NCI-H1105 treated with DMSO at 0.1 percent for 48 hours (cell line): ENCODE results near the gene CNTNAP2.
"Not testable (repeated sequence)": the region's sequence is repeated elsewhere in the genome, so short reads cannot be mapped to it uniquely, and the experiment has no call there.

ENCODE experiments used
- DNase-seq: peaks from one replicate; lab custom pipeline; 2025; lab: John Stamatoyannopoulos, UW

The CNTNAP2 gene

DNA sequence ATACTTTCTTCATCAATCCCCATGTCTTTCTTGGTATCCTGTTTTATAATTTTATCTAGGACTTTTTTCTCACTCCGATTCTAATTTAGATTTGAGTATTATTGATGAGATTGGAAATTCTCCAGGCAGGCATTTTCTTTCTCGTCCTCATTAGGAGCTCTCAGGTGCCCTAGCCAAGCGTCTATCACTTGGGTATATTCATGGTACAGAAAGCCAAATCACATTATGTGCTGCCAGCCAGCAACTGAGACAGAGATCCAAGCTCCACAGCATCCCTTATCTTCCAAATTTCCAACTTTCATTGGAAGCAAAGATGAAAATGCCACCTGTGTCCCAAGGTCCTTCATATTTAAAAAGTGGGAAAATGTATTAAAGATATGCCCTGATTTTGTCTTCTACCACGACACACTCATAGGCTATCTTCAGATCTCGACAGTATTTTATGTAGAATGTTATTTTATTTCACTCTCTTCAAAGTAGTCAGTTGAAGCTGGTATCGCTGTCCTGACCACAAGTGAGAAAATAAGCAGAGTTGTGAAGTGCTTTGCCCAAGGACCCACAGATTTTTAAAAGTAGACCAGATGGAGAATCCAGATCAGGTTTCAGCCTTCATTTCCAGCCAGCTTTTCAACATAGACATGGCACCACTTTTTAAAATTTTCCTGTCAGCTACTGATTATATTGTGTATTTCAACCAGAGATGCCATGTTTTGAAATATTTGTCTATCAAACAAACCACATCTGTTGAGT, 773.4 kb downstream of the CNTNAP2 start:
- DNase-seq = no peak

DNA sequence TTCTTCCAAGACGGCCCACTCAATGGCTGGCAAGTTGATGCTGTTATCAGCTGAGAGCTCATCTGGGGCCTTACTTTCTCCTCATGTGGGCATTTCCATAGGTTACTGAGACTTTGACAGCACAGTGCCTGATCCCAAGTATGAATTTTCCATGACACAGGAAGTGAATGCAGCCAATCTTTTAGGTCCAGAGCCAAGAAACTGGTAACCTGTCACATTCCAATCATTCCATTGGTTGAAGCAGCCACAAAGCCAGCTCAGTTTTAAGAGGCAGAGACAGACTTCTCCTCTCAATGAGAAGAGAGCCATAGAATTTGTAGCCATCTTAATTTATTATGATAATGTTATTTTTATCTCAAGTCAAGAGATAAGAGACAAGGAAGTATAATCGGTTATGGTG, 775.5 kb downstream of the CNTNAP2 start:
- no peak for DNase-seq

DNA sequence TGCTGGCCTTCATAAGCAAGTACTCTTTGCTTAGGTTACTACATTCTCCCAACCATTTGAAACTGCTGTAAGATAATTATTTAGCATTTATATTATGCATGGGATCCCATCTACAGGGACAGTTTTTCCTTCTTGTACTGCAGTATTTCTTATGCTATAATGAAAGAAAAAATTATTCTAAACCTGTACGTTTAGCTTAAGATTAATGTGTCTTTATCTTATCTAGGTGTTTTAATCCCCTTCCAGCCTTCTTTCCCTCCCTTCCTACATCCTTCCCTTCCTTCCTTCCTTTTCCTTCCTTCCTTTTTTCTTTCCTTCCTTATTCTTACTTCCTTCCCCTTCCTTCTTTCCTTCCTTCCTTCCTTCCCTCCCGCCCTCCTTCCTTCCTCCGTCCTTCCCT, 778.3 kb downstream of the CNTNAP2 start:
- DNase-seq = no peak

DNA sequence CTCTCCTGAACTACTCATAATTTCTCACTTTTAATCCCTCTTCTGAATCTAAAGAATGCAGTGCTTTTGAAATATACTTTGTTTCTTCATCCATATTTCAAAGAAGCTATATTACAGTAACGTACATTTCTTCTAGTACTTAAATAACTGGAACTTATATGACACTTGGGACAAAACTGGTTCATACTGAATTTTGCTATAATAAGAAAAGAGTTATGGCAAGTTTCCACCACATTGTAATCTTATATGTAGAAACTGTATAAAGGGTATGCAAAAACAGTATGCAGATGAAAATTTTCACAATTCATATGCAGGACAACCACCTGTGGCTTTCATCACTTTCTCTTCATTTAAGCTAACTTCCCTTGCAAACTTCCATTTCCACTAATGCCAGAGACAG, 785.7 kb downstream of the CNTNAP2 start:
- DNase-seq = no peak

DNA sequence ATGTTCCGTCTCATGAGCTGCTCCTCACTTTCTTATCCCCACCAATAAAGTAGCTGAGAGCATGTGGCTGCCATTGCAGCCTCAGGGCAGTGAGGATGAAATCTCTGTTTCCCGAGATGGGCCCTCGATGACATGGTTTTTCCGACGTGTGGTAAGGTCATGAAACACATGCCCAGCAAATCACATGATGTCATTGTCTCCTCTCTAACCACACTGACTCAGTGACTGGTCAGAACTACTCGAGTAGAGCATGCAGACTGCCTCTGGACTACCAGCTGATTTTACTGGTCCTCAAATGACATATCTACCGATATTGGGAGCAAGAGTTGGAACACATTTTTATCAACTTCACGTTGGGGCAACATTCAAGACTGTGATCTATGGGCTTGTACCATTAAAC, 786.1 kb downstream of the CNTNAP2 start:
- no peak for DNase-seq

DNA sequence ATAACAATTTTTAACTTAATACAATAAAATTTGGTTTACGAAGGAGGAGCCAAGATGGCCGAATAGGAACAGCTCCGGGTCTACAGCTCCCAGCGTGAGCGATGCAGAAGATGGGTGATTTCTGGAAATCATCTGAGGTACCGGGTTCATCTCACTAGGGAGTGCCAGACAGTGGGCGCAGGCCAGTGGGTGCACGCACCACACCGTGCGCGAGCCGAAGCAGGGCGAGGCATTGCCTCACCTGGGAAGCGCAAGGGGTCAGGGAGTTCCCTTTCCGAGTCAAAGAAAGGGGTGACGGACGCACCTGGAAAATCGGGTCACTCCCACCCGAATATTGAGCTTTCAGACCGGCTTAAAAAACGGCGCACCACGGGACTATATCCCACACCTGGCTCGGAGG, 789.1 kb downstream of the CNTNAP2 start:
- not testable (repeated sequence) for DNase-seq

DNA sequence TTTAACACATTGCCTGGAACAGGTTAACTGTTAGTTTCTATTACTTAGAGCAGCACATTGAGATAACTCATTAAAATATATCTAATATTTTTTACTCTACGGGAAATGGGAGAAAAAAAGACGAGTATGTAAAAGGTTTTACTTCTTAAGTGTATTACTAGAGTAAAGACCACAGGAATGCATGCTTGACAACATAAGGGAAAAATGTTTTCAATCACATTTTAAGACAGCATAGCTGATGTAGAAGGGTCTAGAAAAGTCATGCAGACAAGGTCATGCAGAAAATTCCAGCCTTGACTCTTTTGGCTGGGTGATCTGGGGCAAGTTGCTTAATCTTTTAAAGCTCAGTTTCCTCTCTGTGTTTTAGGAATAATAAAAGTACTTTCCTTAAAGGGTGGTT, 806.2 kb downstream of the CNTNAP2 start:
- no peak for DNase-seq

DNA sequence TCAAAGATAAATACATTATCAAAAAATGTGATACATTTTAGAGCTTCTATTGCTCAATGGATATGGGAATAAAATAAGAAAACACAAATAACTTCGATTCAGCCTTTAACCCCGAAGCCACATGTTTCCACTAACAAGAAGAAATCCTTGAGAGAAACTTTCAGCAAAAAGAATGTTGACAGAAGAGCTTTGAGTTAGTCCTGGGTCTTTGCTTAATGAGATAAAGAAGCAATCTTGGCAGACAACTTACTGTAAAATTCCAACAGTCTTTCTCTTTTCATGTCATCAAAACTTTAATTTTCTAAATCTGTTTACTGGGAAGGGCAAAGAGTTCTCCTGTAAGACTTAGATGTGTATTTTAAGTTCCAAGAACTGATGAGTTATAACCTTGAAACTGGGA, 810.2 kb downstream of the CNTNAP2 start:
- DNase-seq = no peak

DNA sequence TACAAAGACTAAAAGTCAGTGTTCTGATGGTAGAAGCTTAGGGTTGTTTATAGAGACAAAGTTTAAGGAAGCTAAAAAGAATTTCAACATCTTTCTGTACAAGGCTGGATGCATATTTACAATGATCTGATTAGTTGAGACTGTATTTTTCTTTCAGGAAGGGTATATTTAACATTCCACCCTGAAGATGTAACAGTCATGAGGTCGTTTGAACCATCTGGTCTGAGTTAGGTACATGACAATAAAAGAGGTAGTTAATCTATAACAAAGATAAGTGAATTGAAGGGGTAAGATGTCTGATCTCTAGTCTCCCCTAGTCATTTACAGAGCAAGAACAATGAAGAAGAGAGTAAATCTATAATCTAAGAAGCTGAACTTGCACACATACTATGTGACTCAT, 821.2 kb downstream of the CNTNAP2 start:
- DNase-seq = no peak

DNA sequence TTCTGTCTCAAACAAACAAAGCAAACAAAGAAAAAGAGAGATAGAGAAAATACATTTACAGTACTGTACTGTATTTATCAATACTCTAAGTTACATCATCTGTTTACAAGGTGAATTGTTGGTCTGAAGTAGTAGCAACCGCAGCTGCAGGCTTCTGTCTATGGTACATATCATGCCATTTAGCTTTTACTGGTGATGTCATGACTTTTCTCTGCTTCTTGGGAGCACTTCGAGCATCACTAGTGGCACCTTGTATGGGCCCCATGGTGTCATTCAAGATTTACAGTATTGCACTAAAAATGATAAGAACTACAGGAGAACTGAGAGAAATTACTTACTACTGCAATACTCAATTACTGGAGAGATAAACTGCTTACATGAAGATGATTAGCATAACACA, 826.9 kb downstream of the CNTNAP2 start:
- no peak for DNase-seq

DNA sequence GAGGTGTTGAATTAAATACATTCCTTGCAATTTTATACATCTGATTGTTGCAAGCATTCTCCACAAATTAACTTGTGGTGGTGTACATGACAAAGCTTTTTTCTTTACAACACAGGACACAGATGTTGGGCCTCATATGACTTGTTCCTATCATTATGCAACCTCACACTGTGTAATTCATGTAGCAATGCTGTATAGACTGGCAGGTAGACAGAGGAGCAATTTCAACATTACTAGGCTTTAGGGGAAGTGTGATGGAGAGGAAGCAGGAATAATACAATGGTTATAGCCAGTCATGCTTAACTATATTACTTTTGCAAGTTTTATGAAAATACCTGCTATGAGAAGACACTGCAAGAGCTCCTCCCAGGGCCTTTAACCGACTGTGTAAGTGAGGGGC, 832.1 kb downstream of the CNTNAP2 start:
- no peak for DNase-seq

DNA sequence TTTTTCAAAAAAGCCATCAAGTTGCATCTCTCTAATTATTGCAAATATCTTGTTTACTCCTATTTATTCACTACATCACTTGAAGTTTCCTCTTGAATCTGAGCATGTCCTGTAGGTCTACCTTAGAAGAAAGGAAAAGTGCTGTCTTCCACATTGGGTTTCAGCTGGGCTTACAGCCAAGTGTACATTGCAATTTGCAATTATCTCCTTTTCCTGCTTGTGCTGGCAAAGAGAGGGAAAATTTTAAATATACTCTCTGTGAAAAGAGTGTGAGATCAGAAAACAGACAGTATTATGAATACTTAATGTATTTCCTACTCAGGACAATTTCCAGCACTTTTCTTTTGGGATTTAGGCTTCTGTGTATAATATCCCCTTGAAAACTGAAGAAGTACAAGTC, 839.7 kb downstream of the CNTNAP2 start:
- DNase-seq = peak; percentile 95

DNA sequence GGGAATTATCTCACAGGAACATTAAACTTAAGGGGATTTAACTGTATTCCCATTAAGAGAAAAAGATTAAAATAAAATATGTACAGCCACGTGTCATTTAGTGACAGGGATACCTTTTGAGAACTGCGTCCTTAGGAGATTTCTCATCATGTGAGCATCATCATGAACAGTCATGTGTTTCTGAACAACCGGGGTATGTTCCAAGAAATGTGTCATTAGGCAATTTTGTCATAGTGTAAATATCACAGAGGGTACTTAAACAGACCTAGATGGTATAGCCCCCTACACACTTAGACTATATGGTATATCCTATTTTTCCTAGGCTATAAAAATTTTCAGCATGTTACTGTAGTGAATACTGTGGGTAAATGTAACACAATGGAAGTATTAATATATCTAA, 840.3 kb downstream of the CNTNAP2 start:
- DNase-seq = peak; percentile 93

DNA sequence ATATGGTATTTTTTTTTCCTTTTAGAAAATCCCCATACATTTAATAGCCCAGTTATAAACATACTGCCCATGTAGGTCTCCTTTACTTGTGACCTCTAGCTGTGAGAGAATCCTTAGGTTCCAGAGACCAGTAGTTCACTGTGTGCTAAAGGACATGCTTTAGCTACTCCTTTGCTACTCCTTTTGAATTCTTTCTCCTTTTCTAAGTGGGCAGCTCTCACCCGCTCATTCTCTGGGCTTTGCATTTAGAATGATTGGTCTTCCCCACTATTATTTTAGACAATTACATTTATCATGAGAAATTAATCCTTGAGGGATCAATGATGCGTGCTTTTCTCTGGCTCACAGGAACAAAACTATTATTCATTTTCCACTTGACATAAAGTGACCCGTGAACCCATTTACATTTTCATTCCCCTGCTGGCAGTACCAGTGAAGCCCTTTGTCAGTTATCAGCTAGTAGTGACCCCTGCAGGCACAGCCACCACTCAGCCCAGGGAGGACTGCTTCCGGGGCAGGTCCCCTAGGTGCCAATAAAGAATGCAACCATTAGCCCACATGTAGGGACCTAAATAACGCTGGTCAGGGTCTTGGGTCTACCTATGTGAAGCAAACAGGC, 844.3 kb downstream of the CNTNAP2 start:
- DNase-seq = peak; percentile 69

DNA sequence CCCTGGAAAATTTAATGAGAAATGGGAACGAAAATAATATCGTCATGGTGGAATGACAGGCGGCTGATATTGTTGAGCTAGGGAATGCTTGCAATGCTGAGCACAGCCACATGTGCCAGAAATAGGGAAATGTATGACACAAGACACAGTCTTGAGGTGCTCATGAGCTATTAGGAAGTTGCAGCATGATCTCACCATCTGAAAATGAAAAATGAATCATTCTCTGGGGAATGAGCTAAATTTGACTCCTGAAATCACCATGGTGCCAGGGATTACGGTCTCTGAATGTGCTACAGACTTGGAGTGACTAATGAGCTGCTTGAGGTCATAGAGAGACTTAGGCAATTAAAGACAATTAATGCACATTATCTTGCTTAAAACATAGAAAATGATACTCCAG, 845.0 kb downstream of the CNTNAP2 start:
- peak; percentile 39 for DNase-seq

DNA sequence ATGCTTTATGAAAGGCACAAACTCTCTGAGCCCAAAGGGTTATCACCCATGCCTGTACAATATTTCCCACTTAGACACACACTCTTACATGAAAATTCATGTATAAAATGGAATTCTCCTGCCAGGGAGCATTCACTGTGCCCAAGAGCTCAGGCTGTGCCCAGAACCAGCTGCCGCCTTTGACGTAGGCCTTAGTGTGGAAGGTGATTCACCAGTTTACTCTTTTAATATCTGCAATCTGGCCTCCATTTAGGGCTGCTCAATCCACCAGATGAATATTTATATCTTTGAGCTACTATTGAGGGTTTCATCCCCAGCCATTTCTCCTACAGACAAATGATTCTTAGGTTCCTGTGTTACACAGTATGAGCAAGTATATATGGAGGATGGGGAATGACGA, 849.7 kb downstream of the CNTNAP2 start:
- no peak for DNase-seq

DNA sequence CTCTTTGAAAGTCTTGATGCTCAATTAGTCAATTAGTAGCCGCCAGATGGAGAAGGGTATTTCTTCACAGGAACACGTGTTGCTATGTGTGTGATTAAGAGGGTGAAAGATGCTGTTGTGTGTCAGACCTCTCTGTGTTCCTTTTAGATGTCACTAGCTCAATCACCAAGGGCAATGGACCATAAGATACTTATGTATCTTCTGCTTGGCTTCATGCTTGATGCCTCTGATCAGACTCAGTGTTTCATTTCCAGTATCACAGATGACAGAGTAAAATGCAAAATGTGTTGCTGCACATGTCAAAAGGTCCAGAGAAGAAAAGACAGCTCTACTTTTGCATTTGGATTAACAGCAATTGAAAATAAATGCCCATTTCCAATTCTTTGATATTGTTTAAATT, 865.9 kb downstream of the CNTNAP2 start:
- DNase-seq = no peak

DNA sequence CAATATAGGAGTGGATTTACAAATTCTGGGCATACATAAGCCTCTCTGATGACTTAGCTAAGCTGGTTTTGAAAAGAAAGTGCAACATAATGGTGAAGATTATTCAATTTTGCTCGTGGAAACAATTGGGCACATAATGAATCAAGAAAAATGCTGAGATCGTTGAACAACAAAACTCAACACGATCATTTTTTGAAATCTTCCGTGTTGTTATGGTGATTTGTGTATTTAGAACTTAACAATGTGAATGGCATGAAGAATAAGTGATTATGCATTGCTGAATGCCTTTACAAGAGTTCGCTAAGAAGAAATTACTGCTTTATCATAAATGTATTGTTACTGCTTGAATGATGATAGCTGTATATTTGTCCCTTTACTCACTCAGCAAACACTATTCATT, 875.0 kb downstream of the CNTNAP2 start:
- no peak for DNase-seq

DNA sequence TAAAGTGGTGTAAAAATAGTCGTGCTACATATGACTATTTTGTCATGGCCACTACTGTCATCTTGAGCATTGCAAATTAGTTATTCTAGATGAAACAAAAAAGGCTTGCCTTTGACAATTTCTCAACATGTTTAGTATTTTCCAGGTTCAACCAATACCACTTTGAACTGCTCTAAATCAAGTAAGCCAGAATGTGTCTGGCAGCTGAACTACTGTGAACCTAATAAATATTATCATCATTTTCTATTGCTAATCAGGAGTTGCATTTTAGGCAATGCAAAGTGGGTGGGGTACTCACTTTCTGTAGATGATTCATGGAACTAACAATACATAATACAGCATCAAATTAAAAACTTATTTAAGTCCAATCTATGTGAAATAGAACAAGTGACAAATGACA, 877.2 kb downstream of the CNTNAP2 start:
- no peak for DNase-seq

DNA sequence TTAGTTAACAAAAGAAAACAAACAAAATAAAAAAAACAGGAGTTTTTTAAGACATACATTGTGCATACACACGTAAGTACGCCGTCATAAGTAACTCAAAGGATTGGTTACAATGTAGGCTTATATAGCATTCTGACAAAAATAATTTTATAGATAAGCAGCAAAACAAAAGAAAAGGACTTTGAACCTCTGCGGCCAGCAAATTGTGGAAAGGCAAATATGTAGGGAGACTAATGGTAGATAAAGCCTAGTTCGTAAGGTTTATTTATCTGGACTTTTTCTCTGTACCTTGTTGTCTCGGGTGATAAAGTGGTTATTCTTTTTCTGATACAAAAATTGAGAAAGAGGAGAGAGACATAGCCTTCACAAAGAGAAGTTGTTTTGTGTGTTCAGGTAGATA, 891.9 kb downstream of the CNTNAP2 start:
- no peak for DNase-seq

DNA sequence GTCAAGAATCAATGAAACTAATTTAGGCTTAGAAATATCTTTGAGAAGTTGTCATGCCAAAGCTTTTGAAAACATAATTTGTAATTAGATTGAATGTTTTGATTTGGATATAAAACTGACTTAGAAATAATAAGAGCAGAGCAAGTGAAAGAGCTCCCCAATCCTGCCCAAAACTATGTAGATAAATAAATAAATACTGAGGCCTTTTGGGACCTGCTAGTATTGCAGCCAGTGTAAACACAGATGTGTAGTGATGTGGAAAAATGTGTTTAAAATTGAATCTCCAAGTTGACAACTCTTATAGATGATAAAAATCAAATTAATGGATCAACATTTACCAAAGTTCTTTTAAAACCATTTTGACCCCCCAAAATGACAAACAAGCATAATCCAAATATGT, 896.1 kb downstream of the CNTNAP2 start:
- DNase-seq = no peak

DNA sequence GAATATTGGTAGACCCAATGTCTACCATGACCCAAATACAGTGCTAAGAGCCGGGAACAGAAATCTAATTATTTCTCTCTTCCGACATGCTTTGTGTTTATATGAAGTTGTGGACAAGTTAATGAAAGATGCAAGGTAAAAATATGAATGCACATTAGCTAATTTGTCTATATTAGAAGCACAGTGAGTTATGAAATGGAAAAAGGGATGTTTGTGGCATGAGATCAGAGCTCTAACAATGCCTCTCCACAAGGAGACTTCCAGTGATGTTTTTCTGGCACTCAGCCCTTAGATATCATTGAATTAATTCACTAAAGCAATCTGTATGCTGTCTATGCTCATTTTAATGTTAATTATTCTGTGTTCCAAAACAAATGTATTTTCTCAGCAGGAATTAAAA, 897.2 kb downstream of the CNTNAP2 start:
- DNase-seq = peak; percentile 10

DNA sequence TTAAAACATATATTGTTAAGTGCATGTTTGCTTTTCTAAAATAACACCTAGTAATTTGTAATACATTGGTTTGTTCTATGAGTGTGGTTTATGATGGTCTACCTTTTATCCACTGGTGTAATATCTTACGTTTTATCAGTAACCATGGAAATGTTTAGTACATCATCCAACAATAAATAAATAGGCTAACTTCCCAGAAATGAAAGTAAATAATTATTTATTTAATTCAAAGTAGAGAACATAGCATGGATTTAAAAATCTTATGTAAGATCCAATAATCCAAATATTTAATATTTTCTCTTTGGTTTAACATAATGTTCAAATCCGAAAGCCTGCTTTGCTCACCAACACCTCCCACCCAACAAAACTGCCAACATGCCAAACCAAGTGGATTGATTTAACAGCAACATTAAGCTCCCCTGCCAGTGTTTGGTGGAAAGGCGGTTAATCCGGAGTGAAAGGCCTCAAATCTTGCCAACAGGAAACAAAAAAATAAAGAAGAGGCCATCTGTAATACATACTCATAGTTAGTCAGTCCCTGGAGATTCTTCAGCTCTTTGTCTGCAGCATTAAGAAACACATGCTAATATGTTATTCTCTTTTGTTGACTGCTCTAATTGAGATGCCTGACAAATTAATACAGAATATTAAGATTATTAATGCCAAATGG, 897.8 kb downstream of the CNTNAP2 start:
- peak; percentile 13 for DNase-seq

DNA sequence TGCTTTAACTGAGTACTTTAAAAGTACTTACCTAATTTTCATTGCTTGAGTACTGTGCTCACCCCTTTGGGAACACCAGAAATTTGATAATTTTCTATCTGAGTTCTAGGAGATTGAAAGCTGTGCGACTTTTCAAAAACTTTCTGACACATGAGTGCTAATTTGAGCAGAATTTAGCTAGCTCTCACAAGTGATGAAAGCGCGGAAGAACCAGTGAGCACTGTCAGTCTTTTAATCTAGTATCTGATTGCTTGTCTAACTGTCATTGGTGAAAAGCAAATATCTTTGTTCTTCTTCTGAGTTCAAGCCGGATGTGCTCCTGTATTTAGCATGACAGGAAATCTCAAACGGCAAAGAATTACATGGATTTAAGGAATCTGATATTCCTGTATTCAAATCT, 899.4 kb downstream of the CNTNAP2 start:
- DNase-seq = no peak
